A549 (cell line): ENCODE data around the gene ZNF320.

ENCODE experiments used
- CHD2 ChIP-seq: fragments of 150-350 bp; IDR thresholded peaks from 2 replicates; pipeline ENCODE4 v1.6.1; 2014; ENCODE audit warnings: low read length; ENCODE audit not compliant: partially characterized antibody
- CHD4 ChIP-seq: fragments of 200-600 bp; sonication (generic); IDR thresholded peaks from 2 replicates; pipeline ENCODE4 v1.6.1; 2016; ENCODE audit warnings: antibody characterized with exemption, mild to moderate bottlenecking, borderline replicate concordance
- MAZ ChIP-seq: fragments of 150-350 bp; IDR thresholded peaks from 2 replicates; pipeline ENCODE4 v1.6.1; 2014; ENCODE audit warnings: antibody characterized with exemption, low read depth, low read length, borderline replicate concordance
- POLR2A ChIP-seq: IDR thresholded peaks from 2 replicates; pipeline ENCODE4 v1.6.1; 2012; ENCODE audit warnings: mild to moderate bottlenecking, low read length
- TF ChIP-seq, protein P1 (sequence below): fragments of >200 bp; sonication (Bioruptor Twin); formaldehyde crosslinking; IDR thresholded peaks from 3 replicates; pipeline ENCODE4 v1.5.1; 2016

DNA sequence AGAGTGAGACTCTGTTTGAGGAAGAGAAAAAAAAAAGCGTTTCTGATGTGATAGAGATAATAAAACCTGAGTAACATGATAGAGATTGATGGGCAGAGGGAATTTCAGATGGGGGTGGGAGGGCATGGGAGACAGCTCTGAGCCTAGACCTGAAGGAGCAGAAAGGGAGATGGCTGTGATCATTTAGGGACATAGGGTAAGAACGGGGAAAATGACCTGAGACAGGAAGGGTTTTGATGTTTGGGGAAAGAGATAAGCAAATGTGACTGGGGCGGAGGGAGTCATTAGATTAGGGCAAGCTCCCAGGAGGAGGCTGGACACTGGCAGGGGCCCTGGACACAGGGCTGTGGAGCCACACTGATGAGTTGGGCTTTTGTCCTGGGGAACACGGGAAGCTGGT lies 6.1 kb downstream of the ZNF320 start:
- TF ChIP-seq CHD4 (no peak), CHD2 (no peak), MAZ (no peak), POLR2A (no peak)
- TF ChIP-seq, protein P1, sequence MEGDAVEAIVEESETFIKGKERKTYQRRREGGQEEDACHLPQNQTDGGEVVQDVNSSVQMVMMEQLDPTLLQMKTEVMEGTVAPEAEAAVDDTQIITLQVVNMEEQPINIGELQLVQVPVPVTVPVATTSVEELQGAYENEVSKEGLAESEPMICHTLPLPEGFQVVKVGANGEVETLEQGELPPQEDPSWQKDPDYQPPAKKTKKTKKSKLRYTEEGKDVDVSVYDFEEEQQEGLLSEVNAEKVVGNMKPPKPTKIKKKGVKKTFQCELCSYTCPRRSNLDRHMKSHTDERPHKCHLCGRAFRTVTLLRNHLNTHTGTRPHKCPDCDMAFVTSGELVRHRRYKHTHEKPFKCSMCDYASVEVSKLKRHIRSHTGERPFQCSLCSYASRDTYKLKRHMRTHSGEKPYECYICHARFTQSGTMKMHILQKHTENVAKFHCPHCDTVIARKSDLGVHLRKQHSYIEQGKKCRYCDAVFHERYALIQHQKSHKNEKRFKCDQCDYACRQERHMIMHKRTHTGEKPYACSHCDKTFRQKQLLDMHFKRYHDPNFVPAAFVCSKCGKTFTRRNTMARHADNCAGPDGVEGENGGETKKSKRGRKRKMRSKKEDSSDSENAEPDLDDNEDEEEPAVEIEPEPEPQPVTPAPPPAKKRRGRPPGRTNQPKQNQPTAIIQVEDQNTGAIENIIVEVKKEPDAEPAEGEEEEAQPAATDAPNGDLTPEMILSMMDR, result no peak
